ENCODE results near the gene PPP2R2C.

Gene PPP2R2C

DNA sequence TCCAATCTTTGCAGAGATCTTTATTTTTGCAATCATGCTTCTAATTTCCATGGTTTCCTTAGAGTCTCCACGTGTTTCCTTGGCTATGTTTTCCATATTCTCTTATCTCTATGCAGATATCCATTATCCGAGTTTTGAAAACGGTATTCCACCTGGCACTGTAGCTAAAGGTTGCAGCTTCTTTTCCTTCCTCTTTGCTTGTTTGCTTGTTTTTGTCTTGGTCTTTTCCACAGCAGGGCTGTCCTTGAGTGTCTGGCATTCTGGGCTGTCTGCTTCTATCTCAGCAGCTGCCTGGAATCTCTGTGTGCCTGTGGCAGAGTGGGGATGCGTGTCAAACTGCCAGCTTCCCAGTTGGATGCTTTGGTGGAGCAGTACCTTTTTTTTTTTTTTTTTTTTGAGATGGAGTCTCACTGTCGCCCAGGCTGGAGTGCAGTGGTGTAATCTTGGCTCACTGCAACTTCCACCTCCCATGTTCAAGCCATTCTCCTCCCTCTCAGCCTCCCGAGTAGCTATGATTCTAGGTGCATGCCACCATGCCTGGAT lies 155.9 kb downstream of the PPP2R2C start:
- no peak overlapping the region for H3K9ac ChIP-seq (ENCODE audit: low read depth, low read length)
- H3K9me3 ChIP-seq (ENCODE audit: insufficient read depth, low read length, severe bottlenecking): no peaks in the 10 kb centered on the region

GRCh38 chr4:6313216-6313615 lies 159.2 kb downstream of the PPP2R2C start:
- no peak for TF ChIP-seq CTCF (IDR thresholded peaks at IDR 0.05; ENCODE audit: borderline replicate concordance, extremely low read depth, low read length, poor library complexity, severe bottlenecking)
- TF ChIP-seq EZH2 (IDR thresholded peaks at IDR 0.05; ENCODE audit: borderline replicate concordance, low read depth, low read length, severe bottlenecking): no peak
- H3K4me1 ChIP-seq (ENCODE audit: insufficient read depth, low read length): no peaks in the 10 kb centered on the region
- no peak overlapping the region for H3K27ac ChIP-seq (ENCODE audit: low read length)
- H3K79me2 ChIP-seq (ENCODE audit: insufficient read depth, low read length): no peaks in the 10 kb centered on the region
- H3K4me3 ChIP-seq (ENCODE audit: low read depth in 1 of 2, low read length in 2 of 2): no peak overlapping the region
- H3K27me3 ChIP-seq (ENCODE audit: insufficient read depth, low read length, poor library complexity): no peaks in the 10 kb centered on the region
- H3K4me2 ChIP-seq (ENCODE audit: insufficient read depth, low read length): no peak overlapping the region
- no peak overlapping the region for H3K9ac ChIP-seq (ENCODE audit: low read depth, low read length)
- H3K36me3 ChIP-seq (ENCODE audit: insufficient read depth, low read length): no peaks in the 10 kb centered on the region
- no peaks in the 10 kb centered on the region for H4K20me1 ChIP-seq (ENCODE audit: insufficient read depth, low read length)
- no peaks in the 10 kb centered on the region for H3K9me3 ChIP-seq (ENCODE audit: insufficient read depth, low read length, severe bottlenecking)
- DNase-seq: no peak
- ATAC-seq (ENCODE audit: insufficient read depth, low read depth): no peak
- H2AFZ ChIP-seq (ENCODE audit: low read depth, low read length): no peak overlapping the region

More for the DNA sequence above, 155.9 kb downstream of the PPP2R2C start:
- H3K36me3 ChIP-seq (ENCODE audit: insufficient read depth, low read length): no peaks in the 10 kb centered on the region
- no peaks in the 10 kb centered on the region for H3K79me2 ChIP-seq (ENCODE audit: insufficient read depth, low read length)
- no peak for TF ChIP-seq EZH2 (IDR thresholded peaks at IDR 0.05; ENCODE audit: borderline replicate concordance, low read depth, low read length, severe bottlenecking)
- no peak for TF ChIP-seq CTCF (IDR thresholded peaks at IDR 0.05; ENCODE audit: borderline replicate concordance, extremely low read depth, low read length, poor library complexity, severe bottlenecking)
- H3K4me3 ChIP-seq (ENCODE audit: low read depth in 1 of 2, low read length in 2 of 2): no peak overlapping the region
- no peak overlapping the region for H2AFZ ChIP-seq (ENCODE audit: low read depth, low read length)
- ATAC-seq (ENCODE audit: insufficient read depth, low read depth): no peak
- H3K4me2 ChIP-seq (ENCODE audit: insufficient read depth, low read length): no peak overlapping the region
- no peak overlapping the region for H3K27ac ChIP-seq (ENCODE audit: low read length)
- no peak for DNase-seq
- H3K27me3 ChIP-seq (ENCODE audit: insufficient read depth, low read length, poor library complexity): no peaks in the 10 kb centered on the region
- no peaks in the 10 kb centered on the region for H4K20me1 ChIP-seq (ENCODE audit: insufficient read depth, low read length)
- no peaks in the 10 kb centered on the region for H3K4me1 ChIP-seq (ENCODE audit: insufficient read depth, low read length)

GRCh38 chr4:6309777-6310176 lies 162.6 kb downstream of the PPP2R2C start:
- Histone ChIP-seq H3K9me3 (ENCODE audit: insufficient read depth, low read length, severe bottlenecking) (no peaks in the 10 kb centered on the region), H3K79me2 (ENCODE audit: insufficient read depth, low read length) (no peaks in the 10 kb centered on the region), H3K27ac (ENCODE audit: low read length) (no peak overlapping the region), H3K36me3 (ENCODE audit: insufficient read depth, low read length) (no peaks in the 10 kb centered on the region), H3K4me1 (ENCODE audit: insufficient read depth, low read length) (no peaks in the 10 kb centered on the region), H3K4me3 (ENCODE audit: low read depth in 1 of 2, low read length in 2 of 2) (no peak overlapping the region), H2AFZ (ENCODE audit: low read depth, low read length) (no peak overlapping the region), H4K20me1 (ENCODE audit: insufficient read depth, low read length) (no peaks in the 10 kb centered on the region), H3K27me3 (ENCODE audit: insufficient read depth, low read length, poor library complexity) (no peaks in the 10 kb centered on the region), H3K4me2 (ENCODE audit: insufficient read depth, low read length) (no peak overlapping the region), H3K9ac (ENCODE audit: low read depth, low read length) (no peak overlapping the region)
- DNase-seq (no peak), ATAC-seq (ENCODE audit: insufficient read depth, low read depth) (no peak)
- TF ChIP-seq EZH2 (IDR thresholded peaks at IDR 0.05; ENCODE audit: borderline replicate concordance, low read depth, low read length, severe bottlenecking) (no peak), CTCF (IDR thresholded peaks at IDR 0.05; ENCODE audit: borderline replicate concordance, extremely low read depth, low read length, poor library complexity, severe bottlenecking) (no peak)
